ENCODE measurements around the gene PDS5B.
"Not testable (repeated sequence)": the region's sequence is repeated elsewhere in the genome, so short reads cannot be mapped to it uniquely, and the experiment has no call there.

Gene PDS5B

GRCh38 chr13:32728327-32728726 is 142.1 kb downstream of the PDS5B start:
- Histone ChIP-seq H3K36me3 (ENCODE audit: control insufficient read depth, low read length) (peaks cover 28% of the 10 kb centered on the region), H4K20me1 (ENCODE audit: control insufficient read depth, insufficient read depth, low read depth, low read length) (no peaks in the 10 kb centered on the region), H3K4me1 (ENCODE audit: control insufficient read depth, low read length) (no peaks in the 10 kb centered on the region), H3K79me2 (ENCODE audit: control insufficient read depth, low read length) (peaks cover 6% of the 10 kb centered on the region), H3K27ac (ENCODE audit: low read depth, low read length) (no peak overlapping the region), H3K4me2 (ENCODE audit: low read length) (no peak overlapping the region), H3K9me2 (replicated peaks; ENCODE audit: control insufficient read depth, low read length) (no peaks in the 10 kb centered on the region), H3K27me3 (ENCODE audit: control insufficient read depth, low read length) (no peaks in the 10 kb centered on the region), H3F3A (ENCODE audit: control insufficient read depth, insufficient read depth) (no peaks in the 10 kb centered on the region), H3K4me3 (ENCODE audit: low read length) (no peak overlapping the region), H3K9me3 (ENCODE audit: control insufficient read depth, insufficient read depth, low read length) (no peaks in the 10 kb centered on the region)
- TF ChIP-seq CTCF (IDR thresholded peaks at IDR 0.05; ENCODE audit: low read depth, low read length, poor library complexity, severe bottlenecking) (no peak), EZH2phosphoT487 (IDR thresholded peaks at IDR 0.05; ENCODE audit: borderline replicate concordance, low read length) (no peak)

GRCh38 chr13:32729097-32729496 is 142.8 kb downstream of the PDS5B start:
- H3K9me3 ChIP-seq (ENCODE audit: control insufficient read depth, insufficient read depth, low read length); H3K4me1 ChIP-seq (ENCODE audit: control insufficient read depth, low read length); H3K27ac ChIP-seq (ENCODE audit: low read depth, low read length); H3F3A ChIP-seq (ENCODE audit: control insufficient read depth, insufficient read depth); H3K9me2 ChIP-seq (replicated peaks; ENCODE audit: control insufficient read depth, low read length); H3K27me3 ChIP-seq (ENCODE audit: control insufficient read depth, low read length); H3K4me2 ChIP-seq (ENCODE audit: low read length); H4K20me1 ChIP-seq (ENCODE audit: control insufficient read depth, insufficient read depth, low read depth, low read length); H3K4me3 ChIP-seq (ENCODE audit: low read length); H3K79me2 ChIP-seq (ENCODE audit: control insufficient read depth, low read length): not testable (repeated sequence)
- peaks cover 25% of the 10 kb centered on the region for H3K36me3 ChIP-seq (ENCODE audit: control insufficient read depth, low read length)

- H3K27ac ChIP-seq (ENCODE audit: low read depth, low read length), result no peak overlapping the region
- no peaks in the 10 kb centered on the region for H3K9me3 ChIP-seq (ENCODE audit: control insufficient read depth, insufficient read depth, low read length)
- peaks cover 22% of the 10 kb centered on the region for H3K36me3 ChIP-seq (ENCODE audit: control insufficient read depth, low read length)
- peaks cover 3% of the 10 kb centered on the region; the same call in 1 of the 2 replicates for H3F3A ChIP-seq (ENCODE audit: control insufficient read depth, insufficient read depth)
- TF ChIP-seq EZH2phosphoT487 (IDR thresholded peaks at IDR 0.05; ENCODE audit: borderline replicate concordance, low read length) (no peak), CTCF (IDR thresholded peaks at IDR 0.05; ENCODE audit: low read depth, low read length, poor library complexity, severe bottlenecking) (no peak)
- peaks cover 6% of the 10 kb centered on the region for H3K79me2 ChIP-seq (ENCODE audit: control insufficient read depth, low read length)
- no peak overlapping the region for H3K4me2 ChIP-seq (ENCODE audit: low read length)
- no peak overlapping the region for H3K4me3 ChIP-seq (ENCODE audit: low read length)
- no peaks in the 10 kb centered on the region for H3K9me2 ChIP-seq (replicated peaks; ENCODE audit: control insufficient read depth, low read length)
- H4K20me1 ChIP-seq (ENCODE audit: control insufficient read depth, insufficient read depth, low read depth, low read length), result no peaks in the 10 kb centered on the region
- no peaks in the 10 kb centered on the region for H3K4me1 ChIP-seq (ENCODE audit: control insufficient read depth, low read length)
- H3K27me3 ChIP-seq (ENCODE audit: control insufficient read depth, low read length), result no peaks in the 10 kb centered on the region
Measured at GRCh38 chr13:32731074-32731473, 144.8 kb downstream of the PDS5B start.

GRCh38 chr13:32731576-32731975 is 145.3 kb downstream of the PDS5B start:
- Histone ChIP-seq H3K4me2 (ENCODE audit: low read length) (no peak overlapping the region), H3K36me3 (ENCODE audit: control insufficient read depth, low read length) (peaks cover 20% of the 10 kb centered on the region), H3K4me1 (ENCODE audit: control insufficient read depth, low read length) (no peaks in the 10 kb centered on the region), H3K79me2 (ENCODE audit: control insufficient read depth, low read length) (peaks cover 6% of the 10 kb centered on the region), H3K9me2 (replicated peaks; ENCODE audit: control insufficient read depth, low read length) (no peaks in the 10 kb centered on the region), H3K9me3 (ENCODE audit: control insufficient read depth, insufficient read depth, low read length) (no peaks in the 10 kb centered on the region), H3K27ac (ENCODE audit: low read depth, low read length) (no peak overlapping the region), H3F3A (ENCODE audit: control insufficient read depth, insufficient read depth) (peaks cover 3% of the 10 kb centered on the region; the same call in 1 of the 2 replicates), H3K4me3 (ENCODE audit: low read length) (no peak overlapping the region), H4K20me1 (ENCODE audit: control insufficient read depth, insufficient read depth, low read depth, low read length) (no peaks in the 10 kb centered on the region), H3K27me3 (ENCODE audit: control insufficient read depth, low read length) (no peaks in the 10 kb centered on the region)
- TF ChIP-seq CTCF (IDR thresholded peaks at IDR 0.05; ENCODE audit: low read depth, low read length, poor library complexity, severe bottlenecking), result no peak
- no peak for TF ChIP-seq EZH2phosphoT487 (IDR thresholded peaks at IDR 0.05; ENCODE audit: borderline replicate concordance, low read length)

Data from DOHH2 (cell line).